HFF-Myc (cell line): Measurements from ENCODE around the gene CPSF3.

ENCODE experiments used
- DNase-seq: peaks from one replicate; pipeline ENCODE4 v3.0.0-alpha.2; 2011; ENCODE audit warnings: low read depth; ENCODE audit errors: extremely low read depth
- H3K4me3 ChIP-seq: replicated peaks from 2 replicates; pipeline ENCODE4 v1.5.1; 2011; ENCODE audit warnings: low read depth, mild to moderate bottlenecking, control low read depth, low read length
- CTCF ChIP-seq: IDR thresholded peaks from 2 replicates; pipeline ENCODE4 v1.5.1; 2012; ENCODE audit warnings: mild to moderate bottlenecking, low read depth, low read length, control low read depth; ENCODE audit errors: missing control alignments

CPSF3 gene

GRCh38 chr2:9473985-9474360 is 50.5 kb downstream of the CPSF3 start:
- H3K4me3 ChIP-seq, result peak overlapping the region; percentile 71
- no peak for TF ChIP-seq CTCF
- DNase-seq, result no peak

- peak within 1 kb of the TSS; percentile 71 for H3K4me3 ChIP-seq
- no peak for TF ChIP-seq CTCF
- DNase-seq, result no peak
Measured at GRCh38 chr2:9474361-9475057, 51.1 kb downstream of the CPSF3 start, which contains the start of gene IAH1. Gene IAH1, plus strand, starts transcription at chr2:9474551. Its CDS starts 16 bp downstream, at chr2:9474567.

- DNase-seq, result no peak
- no peak for TF ChIP-seq CTCF
Measured at GRCh38 chr2:9477914-9478313, 54.5 kb downstream of the CPSF3 start.

GRCh38 chr2:9478526-9478925 is 55.1 kb downstream of the CPSF3 start:
- TF ChIP-seq CTCF, result no peak
- H3K4me3 ChIP-seq, result no peak overlapping the region
- no peak for DNase-seq

More at GRCh38 chr2:9477914-9478313, 54.5 kb downstream of the CPSF3 start:
- H3K4me3 ChIP-seq, result no peak overlapping the region

GRCh38 chr2:9480157-9480556 is 56.7 kb downstream of the CPSF3 start:
- no peak for TF ChIP-seq CTCF
- no peak overlapping the region for H3K4me3 ChIP-seq
- no peak for DNase-seq

- H3K4me3 ChIP-seq, result no peak overlapping the region
- TF ChIP-seq CTCF, result no peak
- DNase-seq, result no peak
Measured at GRCh38 chr2:9483107-9483506, 59.7 kb downstream of the CPSF3 start.

- no peak overlapping the region for H3K4me3 ChIP-seq
- no peak for DNase-seq
- no peak for TF ChIP-seq CTCF
Measured at GRCh38 chr2:9484533-9484932, 61.1 kb downstream of the CPSF3 start.
